Measurements from ENCODE around the gene ANXA11. TPM values are rescaled to one million over a fixed set of nuclear protein-coding genes. Genes with fewer than 3 reads are reported as not detected.

ANXA11 gene
- polyA plus RNA-seq, 2 donors = 155 to 287 TPM

DNA sequence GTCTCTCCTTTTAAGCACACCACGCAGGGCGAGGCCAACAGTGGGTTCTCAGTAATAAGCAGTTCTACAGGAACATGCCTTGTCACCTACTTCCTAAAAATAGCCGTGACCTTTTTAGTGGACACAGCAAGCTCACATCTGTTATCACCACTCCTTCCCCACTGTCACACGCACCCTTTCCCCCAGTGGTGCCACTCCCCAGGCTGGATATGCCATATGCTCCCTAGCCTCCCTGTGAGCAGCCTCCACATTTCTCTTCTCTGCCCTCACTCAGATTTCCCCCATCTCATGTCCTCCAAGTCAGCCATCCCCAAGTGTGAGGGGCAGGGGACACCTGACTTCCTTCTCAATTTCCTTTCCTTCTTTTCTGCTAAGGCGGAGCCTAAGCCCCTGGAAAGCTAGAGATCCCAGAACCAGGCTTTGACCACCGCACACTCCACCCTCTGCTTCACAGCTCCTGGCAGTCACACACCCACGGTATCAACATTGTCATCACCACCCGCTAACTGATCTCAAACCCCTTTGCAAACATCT is 3.7 kb downstream of the ANXA11 start:
- peaks cover 7 to 20% of the 10 kb centered on the region in 2 donors for H3K4me1 ChIP-seq (ENCODE audit: control insufficient read depth in 2 of 2, insufficient read depth in 2 of 2, low read length in 1 of 2)
- 66 to 79% methylated on average over 8 of the region's 8 CpGs for WGBS, 2 donors

GRCh38 chr10:80200687-80201086 is 4.7 kb downstream of the ANXA11 start:
- Histone ChIP-seq H3K9me3 (ENCODE audit: control insufficient read depth in 2 of 2, insufficient read depth in 1 of 2, low read depth in 1 of 2, low read length in 1 of 2) (no peaks in the 10 kb centered on the region), H3K36me3 (ENCODE audit: control insufficient read depth in 2 of 2, insufficient read depth in 2 of 2, low read length in 1 of 2) (peaks cover 0 to 6% of the 10 kb centered on the region in 2 donors), H3K27ac (ENCODE audit: low read depth in 2 of 2, low read length in 1 of 2) (peak overlapping the region; percentile 8 to 47), H3K27me3 (ENCODE audit: control insufficient read depth in 1 of 2, insufficient read depth in 2 of 2, low read length in 2 of 2) (no peaks in the 10 kb centered on the region), H3K4me3 (ENCODE audit: low read depth in 1 of 2, low read length in 2 of 2) (peak overlapping the region in 1 of 2 donors; percentile 8), H3K4me1 (ENCODE audit: control insufficient read depth in 2 of 2, insufficient read depth in 2 of 2, low read length in 1 of 2) (peaks cover 11 to 25% of the 10 kb centered on the region in 2 donors)
- 88 to 91% methylated on average over 10 of the region's 10 CpGs for WGBS, 2 donors

More for the DNA sequence above, 3.7 kb downstream of the ANXA11 start:
- no peaks in the 10 kb centered on the region for H3K27me3 ChIP-seq (ENCODE audit: control insufficient read depth in 1 of 2, insufficient read depth in 2 of 2, low read length in 2 of 2)
- peak overlapping the region; percentile 4 to 47 for H3K27ac ChIP-seq (ENCODE audit: low read depth in 2 of 2, low read length in 1 of 2)
- H3K4me3 ChIP-seq (ENCODE audit: low read depth in 1 of 2, low read length in 2 of 2) = peak overlapping the region; percentile 15 to 80
- H3K36me3 ChIP-seq (ENCODE audit: control insufficient read depth in 2 of 2, insufficient read depth in 2 of 2, low read length in 1 of 2) = peaks cover 0 to 6% of the 10 kb centered on the region in 2 donors
- no peaks in the 10 kb centered on the region for H3K9me3 ChIP-seq (ENCODE audit: control insufficient read depth in 2 of 2, insufficient read depth in 1 of 2, low read depth in 1 of 2, low read length in 1 of 2)

DNA sequence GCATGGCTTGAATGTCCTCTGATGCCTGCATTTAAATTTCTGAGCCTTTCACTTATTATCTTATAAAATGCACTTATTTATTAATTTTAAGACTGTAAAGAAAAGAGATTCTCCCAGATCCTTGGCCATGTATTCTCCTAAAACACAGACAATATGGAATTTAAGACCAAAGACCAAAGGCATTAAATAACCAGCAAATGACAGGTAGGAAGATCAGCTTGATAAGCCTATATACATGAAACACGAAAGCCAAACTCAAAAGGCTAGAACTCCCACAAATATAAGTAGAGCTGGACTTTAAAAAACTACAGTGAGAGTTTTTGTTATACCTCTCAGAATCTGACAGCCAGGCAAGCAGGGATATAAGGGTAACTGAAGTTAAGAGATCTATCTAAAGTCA is 5.1 kb downstream of the ANXA11 start:
- peak overlapping the region in 1 of 2 donors; percentile 8 for H3K4me3 ChIP-seq (ENCODE audit: low read depth in 1 of 2, low read length in 2 of 2)
- H3K9me3 ChIP-seq (ENCODE audit: control insufficient read depth in 2 of 2, insufficient read depth in 1 of 2, low read depth in 1 of 2, low read length in 1 of 2) = no peaks in the 10 kb centered on the region
- H3K36me3 ChIP-seq (ENCODE audit: control insufficient read depth in 2 of 2, insufficient read depth in 2 of 2, low read length in 1 of 2) = peaks cover 0 to 7% of the 10 kb centered on the region in 2 donors
- peak overlapping the region; percentile 14 to 82 for H3K27ac ChIP-seq (ENCODE audit: low read depth in 2 of 2, low read length in 1 of 2)
- no peaks in the 10 kb centered on the region for H3K27me3 ChIP-seq (ENCODE audit: control insufficient read depth in 1 of 2, insufficient read depth in 2 of 2, low read length in 2 of 2)
- WGBS, 2 donors = 64 to 78% methylated on average over 1 of the region's 1 CpG
- peaks cover 11 to 25% of the 10 kb centered on the region in 2 donors for H3K4me1 ChIP-seq (ENCODE audit: control insufficient read depth in 2 of 2, insufficient read depth in 2 of 2, low read length in 1 of 2)

GRCh38 chr10:80199828-80200227 is 5.5 kb downstream of the ANXA11 start:
- H3K4me3 ChIP-seq (ENCODE audit: low read depth in 1 of 2, low read length in 2 of 2) = peak overlapping the region in 1 of 2 donors; percentile 13
- H3K27ac ChIP-seq (ENCODE audit: low read depth in 2 of 2, low read length in 1 of 2) = peak overlapping the region; percentile 55 to 82
- no peaks in the 10 kb centered on the region for H3K27me3 ChIP-seq (ENCODE audit: control insufficient read depth in 1 of 2, insufficient read depth in 2 of 2, low read length in 2 of 2)
- peaks cover 11 to 29% of the 10 kb centered on the region in 2 donors for H3K4me1 ChIP-seq (ENCODE audit: control insufficient read depth in 2 of 2, insufficient read depth in 2 of 2, low read length in 1 of 2)
- H3K9me3 ChIP-seq (ENCODE audit: control insufficient read depth in 2 of 2, insufficient read depth in 1 of 2, low read depth in 1 of 2, low read length in 1 of 2) = no peaks in the 10 kb centered on the region
- WGBS, 2 donors = 38 to 54% methylated on average over 8 of the region's 8 CpGs
- H3K36me3 ChIP-seq (ENCODE audit: control insufficient read depth in 2 of 2, insufficient read depth in 2 of 2, low read length in 1 of 2) = peaks cover 0 to 11% of the 10 kb centered on the region in 2 donors

- no peaks in the 10 kb centered on the region for H3K9me3 ChIP-seq (ENCODE audit: control insufficient read depth in 2 of 2, insufficient read depth in 1 of 2, low read depth in 1 of 2, low read length in 1 of 2)
- peaks cover 9 to 25% of the 10 kb centered on the region in 2 donors for H3K4me1 ChIP-seq (ENCODE audit: control insufficient read depth in 2 of 2, insufficient read depth in 2 of 2, low read length in 1 of 2)
- H3K4me3 ChIP-seq (ENCODE audit: low read depth in 1 of 2, low read length in 2 of 2) = peak overlapping the region in 1 of 2 donors; percentile 10
- 71 to 80% methylated on average over 14 of the region's 14 CpGs for WGBS, 2 donors
- H3K27ac ChIP-seq (ENCODE audit: low read depth in 2 of 2, low read length in 1 of 2) = peak overlapping the region in 1 of 2 donors; percentile 49
- H3K36me3 ChIP-seq (ENCODE audit: control insufficient read depth in 2 of 2, insufficient read depth in 2 of 2, low read length in 1 of 2) = peaks cover 0 to 13% of the 10 kb centered on the region in 2 donors
- H3K27me3 ChIP-seq (ENCODE audit: control insufficient read depth in 1 of 2, insufficient read depth in 2 of 2, low read length in 2 of 2) = no peaks in the 10 kb centered on the region
Observed at GRCh38 chr10:80197972-80198916, 7.1 kb downstream of the ANXA11 start.

DNA sequence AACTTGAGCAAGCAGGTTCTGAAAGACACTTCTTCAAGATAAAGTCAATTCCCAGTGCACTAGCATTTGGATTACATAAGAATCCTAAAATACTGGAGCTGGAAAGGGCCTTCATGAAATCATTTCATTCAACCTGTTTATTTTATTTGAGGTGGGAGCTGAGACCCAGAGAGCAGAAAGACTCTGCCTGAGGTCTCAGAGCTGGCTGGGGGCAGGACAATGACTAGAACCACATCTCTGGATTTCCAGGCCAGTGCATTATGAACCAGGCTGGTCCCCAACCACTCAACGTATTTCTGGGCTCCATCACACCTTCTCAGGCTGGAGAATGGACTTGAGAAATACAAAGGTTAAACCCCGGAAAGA is 8.4 kb downstream of the ANXA11 start:
- peak overlapping the region; percentile 4 to 34 for H3K4me3 ChIP-seq (ENCODE audit: low read depth in 1 of 2, low read length in 2 of 2)
- WGBS, 2 donors = 55 to 76% methylated on average over 2 of the region's 2 CpGs

GRCh38 chr10:80196270-80196949 is 8.9 kb downstream of the ANXA11 start:
- peaks cover 9 to 24% of the 10 kb centered on the region in 2 donors for H3K4me1 ChIP-seq (ENCODE audit: control insufficient read depth in 2 of 2, insufficient read depth in 2 of 2, low read length in 1 of 2)
- 28 to 38% methylated on average over 8 of the region's 8 CpGs for WGBS, 2 donors
- H3K4me3 ChIP-seq (ENCODE audit: low read depth in 1 of 2, low read length in 2 of 2) = peak overlapping the region in 1 of 2 donors; percentile 34
- H3K27me3 ChIP-seq (ENCODE audit: control insufficient read depth in 1 of 2, insufficient read depth in 2 of 2, low read length in 2 of 2) = no peaks in the 10 kb centered on the region
- H3K36me3 ChIP-seq (ENCODE audit: control insufficient read depth in 2 of 2, insufficient read depth in 2 of 2, low read length in 1 of 2) = peaks cover 0 to 13% of the 10 kb centered on the region in 2 donors
- peak overlapping the region; percentile 93 to 98 for H3K27ac ChIP-seq (ENCODE audit: low read depth in 2 of 2, low read length in 1 of 2)
- H3K9me3 ChIP-seq (ENCODE audit: control insufficient read depth in 2 of 2, insufficient read depth in 1 of 2, low read depth in 1 of 2, low read length in 1 of 2) = no peaks in the 10 kb centered on the region

More for the DNA sequence above, 8.4 kb downstream of the ANXA11 start:
- Histone ChIP-seq H3K27me3 (ENCODE audit: control insufficient read depth in 1 of 2, insufficient read depth in 2 of 2, low read length in 2 of 2) (no peaks in the 10 kb centered on the region), H3K9me3 (ENCODE audit: control insufficient read depth in 2 of 2, insufficient read depth in 1 of 2, low read depth in 1 of 2, low read length in 1 of 2) (no peaks in the 10 kb centered on the region), H3K4me1 (ENCODE audit: control insufficient read depth in 2 of 2, insufficient read depth in 2 of 2, low read length in 1 of 2) (peaks cover 9 to 23% of the 10 kb centered on the region in 2 donors), H3K36me3 (ENCODE audit: control insufficient read depth in 2 of 2, insufficient read depth in 2 of 2, low read length in 1 of 2) (peaks cover 0 to 13% of the 10 kb centered on the region in 2 donors), H3K27ac (ENCODE audit: low read depth in 2 of 2, low read length in 1 of 2) (peak overlapping the region; percentile 93 to 98)

DNA sequence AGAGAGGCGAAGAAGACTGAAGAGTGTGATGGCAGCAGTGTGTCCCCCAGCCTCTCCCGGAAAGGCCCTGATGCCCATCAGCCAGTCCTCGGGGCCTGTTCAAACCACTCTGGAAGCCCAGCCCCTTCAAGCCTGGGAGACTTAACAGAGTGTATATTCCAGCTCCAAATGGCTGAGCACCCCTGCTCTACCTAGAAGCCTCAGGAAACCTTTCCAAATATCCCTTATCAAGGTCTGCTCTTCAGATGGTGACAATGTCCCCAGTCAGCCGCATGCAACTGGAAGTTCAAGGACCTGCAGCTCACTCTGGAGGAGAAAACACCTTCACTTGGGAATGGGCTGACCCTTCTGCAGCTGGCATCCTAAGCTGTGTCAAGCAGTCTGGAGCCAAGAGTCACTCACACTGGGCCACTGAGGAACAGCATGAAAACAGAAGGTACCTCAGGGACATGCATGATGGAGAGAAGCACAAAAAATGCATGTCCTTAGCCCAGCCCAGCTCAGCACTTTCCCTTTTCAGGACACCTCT is 10.2 kb downstream of the ANXA11 start:
- H3K4me1 ChIP-seq (ENCODE audit: control insufficient read depth in 2 of 2, insufficient read depth in 2 of 2, low read length in 1 of 2) = peaks cover 4 to 19% of the 10 kb centered on the region in 2 donors
- 82 to 88% methylated on average over 4 of the region's 4 CpGs for WGBS, 2 donors
- peak overlapping the region in 1 of 2 donors; percentile 53 for H3K27ac ChIP-seq (ENCODE audit: low read depth in 2 of 2, low read length in 1 of 2)
- no peaks in the 10 kb centered on the region for H3K27me3 ChIP-seq (ENCODE audit: control insufficient read depth in 1 of 2, insufficient read depth in 2 of 2, low read length in 2 of 2)
- H3K36me3 ChIP-seq (ENCODE audit: control insufficient read depth in 2 of 2, insufficient read depth in 2 of 2, low read length in 1 of 2) = peaks cover 0 to 7% of the 10 kb centered on the region in 2 donors
- no peak overlapping the region for H3K4me3 ChIP-seq (ENCODE audit: low read depth in 1 of 2, low read length in 2 of 2)
- H3K9me3 ChIP-seq (ENCODE audit: control insufficient read depth in 2 of 2, insufficient read depth in 1 of 2, low read depth in 1 of 2, low read length in 1 of 2) = no peaks in the 10 kb centered on the region
